GM20431 (cell line): ENCODE measurements around the gene SELENOP.
"Not testable (repeated sequence)": the region's sequence is repeated elsewhere in the genome, so short reads cannot be mapped to it uniquely, and the experiment has no call there.

Source experiments
- in situ Hi-C: fragments of 300-500 bp; cut with MseI, MboI; formaldehyde crosslinking; loops from one replicate; pipeline ENCODE4 v1.15.0; 2020; ENCODE audit warnings: low sequenced_read_pairs; ENCODE audit not compliant: unreplicated experiment

Gene SELENOP, protein sequence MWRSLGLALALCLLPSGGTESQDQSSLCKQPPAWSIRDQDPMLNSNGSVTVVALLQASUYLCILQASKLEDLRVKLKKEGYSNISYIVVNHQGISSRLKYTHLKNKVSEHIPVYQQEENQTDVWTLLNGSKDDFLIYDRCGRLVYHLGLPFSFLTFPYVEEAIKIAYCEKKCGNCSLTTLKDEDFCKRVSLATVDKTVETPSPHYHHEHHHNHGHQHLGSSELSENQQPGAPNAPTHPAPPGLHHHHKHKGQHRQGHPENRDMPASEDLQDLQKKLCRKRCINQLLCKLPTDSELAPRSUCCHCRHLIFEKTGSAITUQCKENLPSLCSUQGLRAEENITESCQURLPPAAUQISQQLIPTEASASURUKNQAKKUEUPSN

DNA sequence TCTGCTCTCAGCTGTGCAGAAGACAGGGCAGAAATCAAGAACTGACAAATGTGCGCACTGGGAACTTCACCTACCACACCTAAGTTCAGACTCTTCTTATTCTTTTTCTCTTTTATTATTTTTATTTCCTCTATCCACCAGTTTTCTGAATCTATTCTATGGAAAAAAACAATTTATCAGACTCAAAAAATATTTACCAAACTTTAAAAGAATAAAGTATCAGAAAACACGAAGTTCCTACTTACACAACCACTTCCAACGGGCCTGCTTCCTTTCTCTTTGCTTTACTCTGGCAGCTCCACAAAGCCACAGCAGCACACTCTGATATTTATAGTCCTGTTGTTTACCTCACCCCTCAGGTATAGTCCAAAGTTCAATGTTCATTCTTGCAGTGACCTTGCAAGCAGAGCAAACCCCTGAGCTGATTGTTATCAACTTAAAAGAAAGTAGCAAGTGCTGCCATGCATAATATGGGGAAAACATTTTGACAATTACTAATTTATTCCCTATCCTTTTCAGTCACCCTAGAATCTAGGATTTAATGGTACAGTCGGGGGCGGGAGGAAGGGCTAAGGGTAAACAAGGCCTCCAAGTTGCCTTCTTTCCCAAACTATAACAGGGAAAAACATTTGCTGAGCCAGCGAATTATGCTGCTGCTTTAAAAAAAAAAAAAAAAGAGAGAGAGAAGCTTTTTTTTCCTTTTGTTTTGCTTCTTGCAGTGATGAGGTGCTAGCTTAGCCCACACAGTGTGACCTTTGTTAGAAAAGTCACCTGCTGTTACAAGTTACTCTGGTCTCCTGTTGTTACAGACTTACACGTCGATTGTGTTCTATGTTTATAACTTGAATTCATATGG is at the start of gene SELENOP:
SELENOP (minus strand) TSS at position 302 of the 856 bp plus-strand sequence. CDS start 3,539 bp downstream, outside the sequence.
- in situ Hi-C loops: no loop called here

DNA sequence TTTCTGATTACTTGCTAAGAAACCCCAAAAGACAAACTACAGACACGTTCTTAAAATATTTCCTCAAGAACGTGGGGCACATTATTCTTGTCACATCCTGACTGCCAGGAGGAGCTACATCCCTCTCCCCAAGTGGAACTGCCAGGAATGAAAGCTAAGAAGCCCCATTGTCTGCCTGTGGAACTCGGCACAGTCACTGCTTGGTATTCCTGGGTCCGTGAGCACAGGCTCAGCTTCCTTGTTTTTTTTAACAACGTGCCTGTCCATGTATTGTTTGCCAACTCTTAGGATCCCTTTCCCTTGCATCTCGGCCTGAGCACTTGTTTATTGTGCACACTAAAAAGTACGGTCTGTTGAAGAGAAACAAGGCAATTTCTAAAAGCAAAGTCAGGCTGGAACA is 47.0 kb upstream of the SELENOP start:
- in situ Hi-C loops: no loop called here

DNA sequence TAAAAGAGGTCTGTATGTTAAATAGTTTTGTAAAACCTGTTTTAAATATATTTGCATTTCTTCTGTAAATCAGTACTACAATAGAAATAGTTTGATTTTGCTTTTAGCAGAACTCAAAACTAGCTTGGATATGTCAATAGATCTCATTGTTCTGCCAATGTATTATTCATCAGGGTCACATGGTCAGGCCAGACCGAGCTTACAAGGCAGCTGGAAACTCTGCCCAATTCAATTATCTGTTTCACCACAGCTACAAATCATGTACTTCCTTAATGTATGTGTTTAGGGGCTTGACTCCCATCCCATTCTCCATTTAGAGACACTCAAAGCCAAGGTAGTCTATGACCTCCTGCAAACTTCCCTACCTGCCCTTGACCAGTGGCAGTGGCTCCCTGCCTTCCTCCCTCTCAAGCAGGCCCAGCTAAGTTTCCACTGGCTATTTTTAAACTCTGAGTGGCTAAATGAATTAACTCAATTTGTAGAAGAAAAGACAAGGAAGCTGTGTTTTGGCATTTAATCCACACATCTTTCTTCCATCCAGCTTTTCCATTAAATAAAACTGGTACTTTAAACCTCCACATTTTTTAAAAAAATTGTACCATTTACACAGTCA is 46.4 kb upstream of the SELENOP start:
- in situ Hi-C loops: no loop called here

DNA sequence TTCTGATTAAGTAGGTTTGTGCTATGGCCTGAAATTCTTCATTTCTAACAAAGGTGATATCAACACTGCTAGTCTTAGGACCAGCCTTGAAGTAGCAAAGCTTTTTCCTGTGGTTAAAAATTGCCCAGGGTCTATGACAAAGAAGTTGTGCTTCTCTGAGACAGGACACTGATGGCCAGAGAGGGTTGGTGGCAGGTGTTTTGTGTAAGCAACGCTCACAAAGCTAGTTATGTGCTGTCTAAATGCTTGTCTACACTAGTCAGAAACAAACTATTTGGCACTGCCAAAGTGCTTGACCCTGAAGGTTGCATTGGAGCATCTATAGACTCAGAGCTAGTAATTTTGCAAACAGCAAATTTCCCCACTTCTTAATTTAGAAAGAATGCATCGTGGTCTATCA is 44.1 kb upstream of the SELENOP start:
- in situ Hi-C loops: no loop called here

DNA sequence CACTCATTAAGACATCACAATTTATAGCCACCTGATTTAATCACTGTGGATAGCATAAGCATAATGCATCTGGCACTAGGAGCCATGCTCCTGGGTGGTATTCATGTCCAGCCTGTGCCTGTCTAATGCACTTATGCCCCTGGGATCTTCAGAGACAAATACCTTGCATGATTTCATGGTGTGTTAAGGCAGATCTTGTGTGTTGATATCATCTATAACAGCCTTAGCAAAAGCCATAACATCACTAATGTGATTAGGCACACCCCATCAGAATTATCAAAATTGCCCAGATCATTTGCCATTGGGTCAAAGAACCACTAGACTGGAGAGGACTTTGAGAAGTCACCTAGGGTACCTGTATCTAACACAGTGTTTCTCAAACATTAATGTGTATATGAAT is 43.7 kb upstream of the SELENOP start:
- in situ Hi-C loops: no loop called here

DNA sequence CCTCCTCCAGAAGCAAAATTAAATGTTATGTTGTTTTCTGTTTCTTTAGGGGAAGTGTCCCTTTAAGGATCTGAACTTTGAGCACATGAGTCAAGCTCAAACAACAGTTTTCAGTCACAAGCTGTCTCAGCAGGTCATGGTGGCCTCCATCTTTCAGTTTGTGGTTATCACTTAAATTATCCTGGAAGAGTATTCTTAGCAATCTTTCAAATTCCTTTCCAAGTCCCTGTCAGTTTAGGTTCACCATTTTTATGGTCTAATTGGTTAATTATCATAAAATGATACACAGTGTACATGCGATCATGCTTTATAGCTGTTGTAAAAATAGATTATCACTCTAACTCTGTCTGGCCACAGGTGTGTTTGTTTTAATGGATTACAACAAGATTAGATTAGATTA is 43.1 kb upstream of the SELENOP start:
- in situ Hi-C loops: no loop called here

DNA sequence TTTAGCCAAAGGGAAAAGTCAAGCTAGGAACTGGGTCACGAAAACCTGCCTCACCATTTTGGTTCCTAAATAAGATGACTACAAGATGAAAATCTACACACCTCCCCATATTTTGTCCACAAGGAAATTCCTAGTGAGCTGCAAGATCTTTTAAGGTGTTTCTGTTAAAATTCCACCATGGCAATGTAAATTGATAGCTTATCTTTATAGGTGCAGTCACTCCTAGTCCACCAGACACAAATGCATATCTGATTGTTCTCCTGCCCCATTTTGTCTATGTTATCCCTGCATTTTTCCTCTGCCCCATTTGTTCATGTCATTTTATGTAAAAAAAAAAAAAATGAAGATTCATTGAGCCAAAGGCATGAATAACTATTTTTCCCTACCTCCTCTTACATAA is 41.1 kb upstream of the SELENOP start:
- in situ Hi-C loops: no loop called here

DNA sequence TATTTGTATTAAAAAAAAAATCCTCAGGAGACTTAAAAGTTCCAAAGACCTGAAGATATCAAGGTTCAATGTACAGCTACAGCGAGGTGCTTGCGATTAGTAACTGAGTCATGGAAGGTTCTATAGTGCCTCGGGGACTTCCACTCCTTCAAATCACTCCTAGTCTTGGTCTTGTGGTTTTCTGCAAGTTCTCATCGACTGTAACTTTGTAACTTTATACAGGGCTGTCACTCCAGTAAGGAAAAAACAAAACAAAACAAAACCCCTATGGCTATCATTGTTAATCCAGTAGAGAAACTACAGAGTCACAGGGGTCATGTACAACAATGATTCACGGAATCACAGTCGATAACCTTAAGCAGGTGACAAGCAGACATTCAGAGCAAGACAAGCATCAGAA is 39.8 kb upstream of the SELENOP start:
- in situ Hi-C loops: no loop called here

DNA sequence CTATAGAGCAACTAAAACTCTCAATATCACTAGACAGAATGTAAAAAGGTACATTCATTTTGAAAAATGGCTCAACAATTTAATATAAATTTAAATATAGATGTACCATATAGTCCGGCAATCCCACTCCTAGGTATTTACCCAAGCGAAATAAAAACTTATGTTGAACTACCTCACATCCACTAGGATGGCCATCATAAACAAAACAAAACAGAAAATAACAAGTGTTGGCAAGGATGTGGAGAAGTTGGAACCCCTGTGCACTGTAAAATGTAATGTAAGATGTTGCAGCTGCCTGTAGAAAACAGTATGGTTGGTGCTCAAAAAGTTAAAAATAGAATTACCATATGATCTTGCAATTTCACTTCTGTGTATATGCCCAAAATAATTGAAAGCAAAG is 36.9 kb upstream of the SELENOP start:
- in situ Hi-C loops: no loop called here

DNA sequence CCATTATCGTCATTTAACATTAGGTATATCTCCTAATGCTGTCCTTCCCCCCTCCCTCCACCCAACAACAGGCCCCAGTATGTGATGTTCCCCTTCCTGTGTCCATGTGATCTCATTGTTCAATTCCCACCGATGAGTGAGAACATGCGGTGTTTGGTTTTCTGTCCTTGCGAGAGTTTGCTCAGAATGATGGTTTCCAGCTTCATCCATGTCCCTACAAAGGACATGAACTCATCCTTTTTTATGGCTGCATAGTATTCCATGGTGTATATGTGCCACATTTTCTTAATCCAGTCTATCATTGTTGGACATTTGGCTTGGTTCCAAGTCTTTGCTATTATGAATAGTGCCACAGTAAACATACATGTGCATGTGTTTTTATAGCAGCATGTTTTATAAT is 32.7 kb upstream of the SELENOP start:
- in situ Hi-C loops: not testable (repeated sequence)

DNA sequence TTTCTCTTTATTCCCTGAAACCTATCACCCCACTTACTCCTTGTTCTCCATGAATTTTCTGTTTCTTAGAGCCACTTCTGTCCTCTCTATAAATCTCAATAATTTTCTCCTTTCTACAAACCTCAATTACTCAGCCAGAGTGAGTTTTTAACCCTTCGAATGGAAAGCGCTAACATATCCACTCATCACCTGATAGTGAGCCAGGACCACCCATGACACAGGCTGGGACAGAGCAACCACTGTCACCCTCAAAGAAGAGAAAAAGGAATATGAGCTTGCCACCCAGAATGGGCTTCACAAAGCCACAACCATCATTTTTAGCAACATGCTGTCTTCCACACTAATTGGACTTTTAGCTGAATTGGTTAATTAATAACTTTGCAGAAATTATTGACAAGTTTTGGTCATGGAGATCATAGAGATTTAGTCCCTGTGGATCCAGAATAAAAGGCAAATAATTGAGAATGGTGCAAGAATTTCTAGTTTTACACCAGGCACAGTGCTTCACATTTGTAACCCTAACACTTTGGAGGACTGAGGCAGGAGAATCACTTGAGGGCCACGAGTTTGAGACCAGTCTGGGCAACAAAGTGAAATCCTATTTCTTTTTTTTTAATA is 32.1 kb upstream of the SELENOP start:
- in situ Hi-C loops: no loop called here

DNA sequence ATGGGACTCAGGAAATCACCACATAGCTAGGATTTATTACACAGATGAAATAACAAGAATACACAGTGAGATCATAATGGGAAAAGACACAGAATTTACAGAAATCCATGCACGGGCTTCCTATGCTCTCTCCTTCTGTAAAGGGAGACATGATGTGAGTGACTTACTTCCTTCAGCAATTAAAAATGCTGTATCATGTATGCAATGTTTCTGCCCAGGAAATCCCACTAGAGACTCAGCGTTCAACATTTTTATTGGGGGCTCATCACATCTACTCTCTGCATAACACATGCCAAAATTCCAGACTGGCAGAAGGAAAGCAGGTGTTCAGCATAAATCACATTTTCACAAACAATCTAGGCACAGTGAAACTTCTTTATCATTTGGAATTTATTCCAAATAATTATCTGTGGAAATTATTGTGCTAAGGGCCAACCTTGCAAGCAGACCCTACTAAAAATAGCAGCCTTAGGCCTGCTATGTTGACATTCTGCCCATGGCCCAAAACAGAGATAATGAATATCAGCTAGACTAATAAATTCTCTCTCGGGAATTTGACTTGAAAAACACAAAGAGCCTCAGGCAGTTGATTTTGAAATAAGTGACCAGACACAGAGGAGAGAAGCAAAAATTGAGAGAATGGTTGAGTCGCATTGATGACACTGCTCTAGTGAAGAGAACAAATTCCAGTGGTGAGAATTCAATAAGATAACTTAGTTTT is 31.4 kb upstream of the SELENOP start:
- in situ Hi-C loops: no loop called here

DNA sequence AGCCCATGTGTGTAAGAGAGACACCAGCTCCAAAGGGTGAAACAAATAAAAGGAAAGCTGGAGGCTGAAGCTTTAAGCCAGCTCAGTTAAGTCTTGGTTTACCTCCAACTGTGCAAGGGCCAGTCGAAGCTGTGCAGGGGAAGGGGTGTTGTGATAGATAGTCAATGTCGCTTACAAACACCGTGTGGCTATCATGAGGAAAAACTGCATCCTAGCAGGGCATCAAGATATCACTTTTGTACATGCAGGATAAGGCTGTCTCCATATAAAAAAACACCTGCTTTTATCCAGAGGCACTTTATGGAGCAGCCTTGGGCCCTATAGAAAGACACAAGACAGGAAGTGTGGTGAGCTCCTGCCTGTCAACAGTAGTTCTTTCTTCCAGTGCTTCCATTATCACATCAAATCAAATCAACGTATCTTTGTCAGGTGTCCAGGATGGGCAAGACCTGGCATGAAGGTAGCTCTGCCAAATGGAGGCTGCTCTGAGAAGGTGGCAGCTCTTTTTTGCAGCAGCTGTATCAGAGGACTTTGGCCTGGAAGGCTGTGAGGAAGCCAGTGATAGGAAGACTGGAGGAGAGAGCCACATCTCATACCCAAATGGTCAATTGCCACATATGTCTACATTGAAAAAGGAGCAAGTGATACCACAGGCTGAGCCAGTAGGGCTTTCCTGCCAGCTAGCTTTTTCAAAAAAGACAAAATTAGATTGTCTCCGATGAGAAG is 29.3 kb upstream of the SELENOP start:
- in situ Hi-C loops: no loop called here

DNA sequence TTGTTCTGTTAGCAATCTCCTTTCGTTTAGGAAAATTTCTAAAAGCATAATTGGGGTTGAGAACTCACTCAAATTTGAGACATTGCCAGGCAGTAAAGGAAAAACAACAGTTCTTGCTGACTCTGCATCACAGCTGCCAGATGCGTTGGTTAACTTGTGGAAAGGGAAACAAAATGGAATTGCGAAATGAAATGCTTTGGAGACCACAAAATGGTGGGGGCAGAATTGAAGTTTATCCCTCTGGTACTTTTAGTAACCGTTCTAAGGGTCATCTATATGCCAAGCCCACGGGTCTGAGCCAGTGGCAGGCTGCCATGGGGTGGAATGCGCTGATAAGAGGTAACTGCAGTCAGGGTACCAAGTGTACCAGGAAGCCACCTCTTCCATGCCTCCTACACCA is 28.6 kb upstream of the SELENOP start:
- in situ Hi-C loops: no loop called here

DNA sequence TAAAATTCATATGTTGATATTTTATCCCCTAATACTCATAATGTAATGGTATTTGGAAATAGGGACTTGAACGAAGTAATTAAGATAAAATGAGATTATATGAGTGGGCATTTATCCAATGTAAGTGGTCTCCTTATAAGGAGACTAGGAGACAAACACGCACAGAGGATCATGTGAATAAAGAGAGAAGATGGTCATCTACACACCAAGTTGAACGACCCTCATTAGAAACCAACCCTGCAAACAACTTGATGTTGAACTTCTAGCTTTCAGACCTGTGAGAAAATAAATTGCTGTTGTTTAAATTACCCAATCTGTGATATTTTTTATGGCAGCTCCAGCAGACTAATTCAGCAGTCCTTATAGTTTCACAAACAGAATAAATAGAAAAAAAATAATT is 27.5 kb upstream of the SELENOP start:
- in situ Hi-C loops: no loop called here

DNA sequence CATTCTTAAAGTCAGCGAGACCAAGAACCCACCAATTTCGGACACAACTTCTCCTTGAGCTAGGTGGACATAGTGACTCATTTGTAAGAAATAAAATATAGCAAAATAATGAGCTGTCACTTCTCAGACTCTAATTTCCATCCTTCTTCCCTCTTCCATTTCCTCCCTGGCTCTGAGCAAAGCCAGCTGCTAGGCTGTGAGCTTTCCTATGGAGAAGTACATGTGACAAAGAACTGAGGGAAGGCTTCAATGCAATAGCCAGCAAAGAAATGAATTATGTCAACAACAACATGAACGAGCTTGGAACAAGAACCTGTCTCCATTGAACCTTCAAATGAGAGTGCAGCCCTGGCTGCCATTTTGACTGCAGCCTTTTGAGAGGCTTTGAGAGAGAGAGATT is 25.9 kb upstream of the SELENOP start:
- in situ Hi-C loops: no loop called here

DNA sequence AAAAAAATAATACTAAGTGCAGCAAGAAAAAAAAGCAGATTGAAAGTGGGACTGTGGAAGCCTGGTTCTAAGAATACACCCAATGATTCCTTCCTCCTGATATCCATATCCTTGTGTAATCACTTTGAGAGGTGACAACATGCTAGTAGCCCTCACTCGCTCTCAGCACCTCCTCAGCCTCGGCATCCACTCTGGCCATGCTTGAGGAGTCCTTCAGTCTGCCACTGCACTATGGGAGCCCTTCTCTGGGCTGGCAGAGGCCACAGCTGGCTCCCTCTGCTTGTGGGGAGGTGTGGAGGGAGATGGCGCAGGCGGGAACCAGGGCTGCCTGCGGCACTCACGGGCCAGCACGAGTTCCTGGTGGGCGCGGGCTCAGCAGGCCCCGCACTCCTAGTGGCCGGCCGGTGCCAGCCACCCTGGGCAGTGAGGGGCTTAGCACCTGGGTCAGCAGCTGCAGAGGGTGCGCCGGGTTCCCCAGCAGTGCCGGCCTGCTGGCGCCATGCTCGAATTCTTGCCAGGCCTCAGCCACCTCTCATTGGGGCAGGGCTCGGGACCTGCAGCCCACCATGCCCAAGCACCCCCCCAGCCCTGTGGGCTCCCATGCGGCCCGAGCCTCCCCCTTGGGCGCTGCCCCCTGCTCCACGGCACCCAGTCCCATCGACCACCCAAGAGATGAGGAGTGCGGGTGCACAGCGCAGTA is 24.5 kb upstream of the SELENOP start:
- in situ Hi-C loops: no loop called here

DNA sequence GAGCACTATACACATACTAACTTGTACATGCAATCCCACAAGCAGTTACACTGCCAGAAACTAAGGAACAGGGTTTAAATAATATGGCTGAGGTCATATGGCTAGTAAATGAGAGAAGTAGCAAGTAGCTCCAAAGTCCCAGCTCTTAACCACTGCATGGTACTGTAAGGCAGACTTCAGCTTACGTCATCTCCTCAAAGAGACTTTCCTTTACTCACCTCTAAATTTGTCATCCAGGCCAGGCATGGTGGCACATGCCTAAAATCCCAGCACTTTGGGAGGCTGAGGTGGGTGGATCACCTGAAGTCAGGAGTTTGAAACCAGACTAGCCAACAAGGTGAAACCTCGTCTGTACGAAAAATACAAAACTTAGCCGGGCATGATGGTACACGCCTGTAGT is 20.4 kb upstream of the SELENOP start:
- in situ Hi-C loops: no loop called here

DNA sequence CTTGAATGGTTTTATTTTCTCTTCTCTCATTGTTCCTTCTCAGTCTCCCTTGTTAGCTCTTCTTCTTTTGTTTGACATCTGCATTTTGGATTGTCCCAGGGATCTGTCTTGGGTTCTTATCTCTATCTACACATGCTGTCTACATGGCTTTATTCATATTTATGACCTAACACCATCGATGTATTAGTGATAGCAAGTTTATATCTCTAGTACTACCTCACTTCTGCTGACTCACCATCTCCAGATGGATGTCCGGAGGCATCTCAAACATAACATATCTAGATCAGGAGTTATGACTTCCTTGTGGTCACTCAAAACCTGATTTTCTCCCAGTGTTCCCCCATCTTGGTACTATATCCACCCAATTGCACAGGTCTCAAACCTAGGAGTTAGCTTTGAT is 19.2 kb upstream of the SELENOP start:
- in situ Hi-C loops: no loop called here
